Measurements from ENCODE around the gene DPYSL4. TPM values are rescaled to one million over a fixed set of nuclear protein-coding genes. Genes with fewer than 3 reads are reported as not detected.
A peak's percentile ranks its signal among the peaks of the same experiment; 100 is the strongest.

Gene DPYSL4
- total RNA-seq (2022) (0.21 TPM in 1 of 2 replicates, not detected in the other), Bru-seq, nascent RNA (percentile 6 among the genes with signal in this experiment), BruChase-seq, experiment 1, labeled RNA remaining after a 6-hour chase (percentile 5 among the genes with signal in this experiment), BruChase-seq, experiment 2, labeled RNA remaining after a 2-hour chase (not detected)
- long read RNA-seq: 0 reads

DNA sequence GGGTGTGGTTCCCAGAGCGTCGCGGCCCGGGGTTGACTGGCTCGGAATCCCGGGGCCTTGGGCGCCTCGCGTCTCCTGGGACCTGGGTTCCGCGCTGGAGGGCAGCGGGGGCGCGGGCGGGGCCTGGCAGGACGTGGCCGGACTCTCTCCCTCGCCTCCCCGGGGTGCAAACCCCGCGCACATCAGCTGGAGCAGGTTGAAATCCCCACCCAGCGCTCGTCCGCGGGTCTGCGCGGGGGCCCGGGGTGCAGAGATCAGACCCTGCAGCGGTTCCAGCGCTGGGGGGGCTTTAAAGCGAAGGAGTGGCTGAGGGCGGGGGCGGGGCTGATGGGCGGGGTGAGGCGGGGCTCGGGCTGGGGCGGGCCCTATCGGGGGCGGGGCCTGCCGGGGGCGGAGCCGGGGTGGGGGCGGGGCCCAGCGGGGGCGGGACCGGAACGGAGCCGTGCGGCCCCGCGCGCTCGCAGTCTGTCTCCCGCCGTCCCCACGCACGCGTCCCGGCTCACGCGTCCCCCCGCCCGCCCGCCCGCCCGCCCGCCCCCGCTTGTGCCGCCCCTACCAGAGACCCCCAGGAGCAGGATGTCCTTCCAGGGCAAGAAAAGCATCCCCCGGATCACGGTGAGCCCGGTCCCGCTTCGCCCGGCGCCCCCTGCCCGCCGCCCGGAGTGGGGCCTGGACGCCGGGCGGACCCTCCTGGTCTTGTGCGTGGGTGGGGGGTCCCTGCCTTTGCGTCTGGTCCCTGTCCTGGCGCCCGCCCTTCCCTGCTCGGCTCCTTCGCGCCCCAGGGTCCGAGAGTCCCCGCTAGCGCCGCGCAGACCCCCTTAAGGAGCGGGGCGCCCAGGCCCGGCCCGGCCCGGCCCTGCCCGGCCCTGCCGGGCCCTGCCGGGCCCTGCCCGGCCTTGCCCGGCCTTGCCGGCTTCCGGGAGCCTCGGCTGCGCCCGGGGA lies at the start of gene DPYSL4:
TSS of gene DPYSL4 (plus strand) at position 461 of the 942 bp plus-strand sequence. CDS start at position 577, 116 bp downstream.
- DNase-seq (ENCODE audit: unreplicated experiment): no peak
- BruUV-seq (replicated peaks): no TSS peak
- ChIA-PET POLR2A (no interaction called here), CTCF (no interaction called here)
- Mint-ChIP-seq H3K36me3 (ENCODE audit: insufficient read depth, unreplicated experiment) (no peaks in the 10 kb centered on the region), H3K27ac (ENCODE audit: low read depth, unreplicated experiment) (no peak within 1 kb of the TSS), H3K4me3 (ENCODE audit: unreplicated experiment) (no peak within 1 kb of the TSS), H3K9me3 (ENCODE audit: unreplicated experiment) (no peaks in the 10 kb centered on the region), H3K27me3 (ENCODE audit: insufficient read depth, unreplicated experiment) (peaks cover 29% of the 10 kb centered on the region), H3K4me1 (ENCODE audit: insufficient read depth, unreplicated experiment) (no peaks in the 10 kb centered on the region)
- TF ChIP-seq, protein P1, sequence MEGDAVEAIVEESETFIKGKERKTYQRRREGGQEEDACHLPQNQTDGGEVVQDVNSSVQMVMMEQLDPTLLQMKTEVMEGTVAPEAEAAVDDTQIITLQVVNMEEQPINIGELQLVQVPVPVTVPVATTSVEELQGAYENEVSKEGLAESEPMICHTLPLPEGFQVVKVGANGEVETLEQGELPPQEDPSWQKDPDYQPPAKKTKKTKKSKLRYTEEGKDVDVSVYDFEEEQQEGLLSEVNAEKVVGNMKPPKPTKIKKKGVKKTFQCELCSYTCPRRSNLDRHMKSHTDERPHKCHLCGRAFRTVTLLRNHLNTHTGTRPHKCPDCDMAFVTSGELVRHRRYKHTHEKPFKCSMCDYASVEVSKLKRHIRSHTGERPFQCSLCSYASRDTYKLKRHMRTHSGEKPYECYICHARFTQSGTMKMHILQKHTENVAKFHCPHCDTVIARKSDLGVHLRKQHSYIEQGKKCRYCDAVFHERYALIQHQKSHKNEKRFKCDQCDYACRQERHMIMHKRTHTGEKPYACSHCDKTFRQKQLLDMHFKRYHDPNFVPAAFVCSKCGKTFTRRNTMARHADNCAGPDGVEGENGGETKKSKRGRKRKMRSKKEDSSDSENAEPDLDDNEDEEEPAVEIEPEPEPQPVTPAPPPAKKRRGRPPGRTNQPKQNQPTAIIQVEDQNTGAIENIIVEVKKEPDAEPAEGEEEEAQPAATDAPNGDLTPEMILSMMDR (IDR thresholded peaks at IDR 0.05; ENCODE audit: unreplicated experiment): no peak
- intact Hi-C loops (cut with micrococcal nuclease): no loop called here

DNA sequence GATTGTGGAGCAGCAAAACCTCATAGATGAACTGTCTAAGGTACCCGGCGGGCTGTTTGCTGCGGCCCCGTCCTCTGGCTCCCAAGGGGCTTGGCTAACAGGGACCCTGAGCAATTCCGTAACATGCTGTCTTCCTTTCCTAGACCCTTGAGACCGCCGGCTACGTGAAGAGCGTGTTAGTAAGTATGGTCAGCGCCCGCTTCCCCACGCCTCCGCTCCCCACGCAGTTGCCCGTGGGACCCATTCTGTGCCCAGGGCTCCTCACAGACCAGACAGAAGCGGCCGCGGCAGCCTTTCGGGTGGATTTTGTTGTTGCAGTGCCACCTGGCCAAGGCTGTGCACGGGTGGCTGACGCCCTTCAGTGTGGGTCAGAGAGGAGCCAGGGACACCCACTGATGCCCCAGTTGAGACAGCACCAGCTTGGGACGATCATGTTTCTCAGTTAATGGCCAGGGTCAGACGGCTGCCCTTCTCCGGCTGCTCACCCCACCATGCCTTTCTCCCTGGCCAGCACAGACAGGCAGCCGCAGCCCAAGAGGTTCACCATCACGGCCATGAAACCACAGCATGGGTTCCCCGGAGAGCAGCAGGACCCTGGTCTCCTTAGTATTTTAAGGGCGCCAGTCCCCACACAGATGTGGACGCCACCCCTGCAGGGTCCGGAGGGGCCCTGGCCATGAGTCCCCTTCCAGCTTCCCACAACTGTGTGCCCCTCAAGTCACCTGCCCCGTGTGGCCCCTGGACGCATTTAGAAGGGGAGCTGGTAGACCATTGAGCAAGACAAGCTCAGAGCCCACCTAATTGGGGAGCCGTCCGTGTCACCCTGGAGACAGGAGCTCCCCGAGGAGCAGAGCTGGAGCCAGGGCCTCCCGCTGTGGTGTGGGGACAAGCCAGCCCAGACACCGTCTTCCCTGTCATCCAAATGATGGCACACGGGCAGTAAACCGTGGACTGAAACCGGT lies 49.4 kb upstream of the DPYSL4 start:
- Mint-ChIP-seq H3K4me3 (ENCODE audit: unreplicated experiment) (no peak overlapping the region), H3K9me3 (ENCODE audit: unreplicated experiment) (no peaks in the 10 kb centered on the region), H3K27me3 (ENCODE audit: insufficient read depth, unreplicated experiment) (no peaks in the 10 kb centered on the region), H3K36me3 (ENCODE audit: insufficient read depth, unreplicated experiment) (no peaks in the 10 kb centered on the region), H3K27ac (ENCODE audit: low read depth, unreplicated experiment) (no peak overlapping the region), H3K4me1 (ENCODE audit: insufficient read depth, unreplicated experiment) (peaks cover under 1% of the 10 kb centered on the region)
- ChIA-PET CTCF (interaction anchor here (0.6 kb wide), 1 partner anchor 254 kb away, joined by 3 read pairs; no protein-coding TSS in a partner anchor), POLR2A (no interaction called here)
- intact Hi-C loops (cut with micrococcal nuclease): no loop called here
- no peak for DNase-seq (ENCODE audit: unreplicated experiment)
- TF ChIP-seq, protein P1 (IDR thresholded peaks at IDR 0.05; ENCODE audit: unreplicated experiment): no peak
- no TSS peak for BruUV-seq (replicated peaks)

DNA sequence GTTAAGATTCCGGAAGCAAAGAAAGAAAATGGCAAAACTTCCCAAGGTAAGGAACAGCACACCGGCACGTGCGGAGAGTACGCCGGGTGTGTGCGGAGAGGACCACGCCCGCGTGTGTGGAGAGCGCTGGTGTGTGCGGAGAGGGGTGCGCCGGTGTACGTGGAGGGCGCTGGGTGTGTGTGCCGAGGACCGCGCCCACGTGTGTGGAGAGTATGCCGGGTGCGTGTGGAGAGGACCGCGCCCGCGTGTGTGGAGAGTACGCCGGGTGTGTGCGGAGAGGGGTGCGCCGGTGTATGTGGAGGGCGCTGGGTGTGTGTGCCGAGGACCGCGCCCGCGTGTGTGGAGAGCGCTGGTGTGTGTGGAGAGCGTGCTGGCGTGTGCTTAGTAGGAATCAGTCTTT lies 48.6 kb upstream of the DPYSL4 start:
- no peaks in the 10 kb centered on the region for H3K36me3 Mint-ChIP-seq (ENCODE audit: insufficient read depth, unreplicated experiment)
- H3K4me3 Mint-ChIP-seq (ENCODE audit: unreplicated experiment): no peak overlapping the region
- ChIA-PET CTCF (interaction anchor here (0.6 kb wide), 1 partner anchor 254 kb away, joined by 3 read pairs; no protein-coding TSS in a partner anchor), POLR2A (no interaction called here)
- no peaks in the 10 kb centered on the region for H3K4me1 Mint-ChIP-seq (ENCODE audit: insufficient read depth, unreplicated experiment)
- no peak overlapping the region for H3K27ac Mint-ChIP-seq (ENCODE audit: low read depth, unreplicated experiment)
- no peaks in the 10 kb centered on the region for H3K27me3 Mint-ChIP-seq (ENCODE audit: insufficient read depth, unreplicated experiment)
- intact Hi-C loops (cut with micrococcal nuclease): no loop called here
- no peak for DNase-seq (ENCODE audit: unreplicated experiment)
- no peaks in the 10 kb centered on the region for H3K9me3 Mint-ChIP-seq (ENCODE audit: unreplicated experiment)
- TF ChIP-seq, protein P1 (IDR thresholded peaks at IDR 0.05; ENCODE audit: unreplicated experiment): no peak
- BruUV-seq (replicated peaks): no TSS peak

Data from MCF 10A (cell line).